GM19397 (cell line): Measurements from ENCODE around the gene FAM20A.
"Not testable (repeated sequence)": the region's sequence is repeated elsewhere in the genome, so short reads cannot be mapped to it uniquely, and the experiment has no call there.

Experiments
- ATAC-seq: cut with Tn5 transposase; IDR thresholded peaks from one replicate; pipeline ENCODE4 v1.9.1; 2021; ENCODE audit warnings: mild to moderate bottlenecking, moderate library complexity; ENCODE audit not compliant: unreplicated experiment

The FAM20A gene

DNA sequence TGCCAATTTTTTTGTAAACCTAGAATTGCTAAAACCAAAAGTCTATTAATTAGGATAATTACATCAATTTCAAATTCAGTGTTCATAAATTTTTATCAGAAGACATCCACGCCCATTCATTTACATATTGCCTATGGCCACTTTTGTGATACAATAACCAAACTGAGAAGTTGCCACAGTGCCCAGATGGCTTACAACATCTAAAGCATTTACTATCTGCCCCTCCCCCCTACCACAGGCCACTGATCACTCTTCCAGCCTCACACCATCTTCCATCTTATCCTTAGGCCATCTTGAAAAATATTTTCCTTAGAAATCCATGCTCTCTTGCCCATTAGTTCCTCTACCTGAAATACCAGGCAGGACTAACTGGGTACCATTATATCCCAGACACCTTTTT is 95.2 kb downstream of the FAM20A start:
- no peak for ATAC-seq

DNA sequence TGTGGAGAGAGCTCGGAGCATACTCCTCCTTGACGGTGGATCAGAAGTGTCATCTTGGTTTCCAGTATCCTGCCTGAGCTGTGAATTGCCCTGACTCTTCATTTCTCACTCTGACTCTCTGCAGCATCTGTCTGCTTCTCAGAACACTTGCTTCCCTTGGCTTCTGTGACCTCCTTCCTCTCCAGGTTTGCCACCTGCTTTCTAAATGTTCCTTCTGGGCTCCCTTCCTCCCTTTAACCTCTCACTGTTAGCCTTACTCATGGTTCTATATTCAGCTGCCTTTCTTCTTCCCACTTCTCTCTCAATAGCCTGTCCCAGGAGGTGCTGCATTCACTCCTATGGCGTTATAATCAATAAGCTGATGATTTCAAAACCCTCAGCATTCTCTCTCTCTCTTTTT is 100.1 kb downstream of the FAM20A start:
- ATAC-seq, result no peak

DNA sequence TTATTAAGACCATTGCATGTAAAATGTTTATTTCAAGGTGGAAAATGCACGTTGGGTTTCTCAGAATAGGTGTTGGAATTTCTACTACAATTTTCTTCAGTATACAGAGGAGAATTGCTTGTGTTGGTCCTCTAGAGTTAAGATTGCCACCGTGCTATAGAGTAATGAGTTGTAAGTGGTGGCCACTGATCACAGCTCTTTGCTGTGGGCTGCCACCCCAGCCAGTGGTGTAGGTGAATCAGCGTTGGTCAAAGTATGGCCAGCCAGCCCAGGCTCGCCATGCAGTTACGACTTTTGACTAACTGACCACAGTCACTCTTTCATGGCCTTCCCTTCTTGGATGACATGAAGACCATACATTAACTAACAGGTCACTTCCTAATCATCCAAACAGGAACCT is 101.6 kb downstream of the FAM20A start:
- no peak for ATAC-seq

DNA sequence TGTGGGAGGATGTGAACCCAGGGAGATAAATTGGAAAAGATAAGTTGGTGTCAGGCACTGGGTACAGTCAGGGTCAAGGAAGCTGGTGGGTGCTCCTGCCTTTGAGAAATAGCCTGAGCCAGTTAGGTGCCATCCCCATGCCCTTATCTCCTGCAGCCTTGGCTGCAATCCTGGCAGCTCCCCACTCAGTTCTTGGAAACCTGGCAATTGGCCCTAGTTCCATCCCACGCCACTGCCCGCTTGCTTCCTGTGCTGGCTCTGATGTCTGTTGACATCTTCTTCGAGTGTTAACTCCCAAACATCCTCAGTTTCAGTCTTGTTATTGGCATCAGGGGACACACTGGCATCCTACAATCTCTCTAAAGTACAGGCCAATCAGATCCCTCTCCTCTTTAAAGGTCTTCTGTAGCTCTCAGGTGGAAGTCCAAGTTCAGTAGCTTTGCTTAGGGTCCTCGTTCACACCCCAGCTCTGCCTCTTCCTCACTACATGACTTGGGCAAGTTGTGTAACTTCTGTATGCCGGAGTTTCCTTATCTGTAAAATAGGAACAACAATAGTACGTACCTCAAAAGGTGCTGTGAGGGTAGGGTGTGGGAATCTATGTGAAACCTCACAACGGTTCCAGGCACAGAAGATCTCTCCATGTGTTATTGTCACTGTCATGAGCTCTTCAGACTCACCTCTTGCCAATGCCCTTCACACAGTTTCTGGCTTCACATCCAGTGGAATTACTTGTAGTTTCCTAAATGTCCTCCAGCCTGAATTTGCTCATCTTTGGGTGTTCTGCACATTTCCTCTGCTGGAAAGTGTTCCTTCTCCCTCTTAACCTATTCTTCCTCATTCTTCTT is 102.5 kb downstream of the FAM20A start:
- peak; percentile 29 for ATAC-seq

DNA sequence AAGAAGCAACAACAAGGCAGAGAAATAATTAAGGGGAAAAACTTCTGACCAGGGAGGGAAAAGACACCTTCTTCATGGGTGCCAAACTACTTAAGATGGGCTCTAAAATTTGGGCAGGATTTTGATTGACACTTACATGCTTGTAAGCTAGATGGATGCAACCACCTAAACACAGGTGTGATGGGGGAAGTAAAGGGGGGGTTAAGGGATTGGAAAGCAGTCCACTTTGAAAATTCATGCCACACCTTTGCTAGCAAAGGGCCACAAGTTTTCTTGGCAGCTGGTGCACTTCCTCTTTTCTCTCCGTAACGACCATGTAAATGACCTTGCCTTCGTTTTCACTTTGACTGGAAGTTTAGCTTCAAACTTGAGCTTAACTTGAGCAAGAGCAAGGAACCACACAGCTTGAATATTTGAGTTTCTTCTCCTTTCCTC is 103.3 kb downstream of the FAM20A start:
- peak; percentile 95 for ATAC-seq

DNA sequence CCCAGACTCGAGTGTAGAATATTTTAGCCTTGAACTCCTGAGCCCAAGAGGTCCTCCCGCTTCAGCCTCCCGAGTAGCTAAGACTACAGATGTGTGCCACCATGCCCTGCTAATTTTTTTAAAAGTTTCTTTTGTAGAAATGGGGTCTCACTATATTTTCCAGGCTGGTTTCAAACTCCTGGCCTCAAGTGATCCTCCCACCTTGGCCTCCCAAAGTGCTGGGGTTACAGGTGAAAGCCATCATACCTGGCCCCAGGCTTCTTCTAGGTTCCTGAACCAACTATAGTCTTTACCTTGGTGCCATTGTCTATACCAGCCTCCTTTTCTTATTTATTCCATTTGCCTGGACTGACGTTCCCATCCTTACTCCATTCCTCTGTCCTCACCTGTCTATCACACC is 106.1 kb downstream of the FAM20A start:
- no peak for ATAC-seq

DNA sequence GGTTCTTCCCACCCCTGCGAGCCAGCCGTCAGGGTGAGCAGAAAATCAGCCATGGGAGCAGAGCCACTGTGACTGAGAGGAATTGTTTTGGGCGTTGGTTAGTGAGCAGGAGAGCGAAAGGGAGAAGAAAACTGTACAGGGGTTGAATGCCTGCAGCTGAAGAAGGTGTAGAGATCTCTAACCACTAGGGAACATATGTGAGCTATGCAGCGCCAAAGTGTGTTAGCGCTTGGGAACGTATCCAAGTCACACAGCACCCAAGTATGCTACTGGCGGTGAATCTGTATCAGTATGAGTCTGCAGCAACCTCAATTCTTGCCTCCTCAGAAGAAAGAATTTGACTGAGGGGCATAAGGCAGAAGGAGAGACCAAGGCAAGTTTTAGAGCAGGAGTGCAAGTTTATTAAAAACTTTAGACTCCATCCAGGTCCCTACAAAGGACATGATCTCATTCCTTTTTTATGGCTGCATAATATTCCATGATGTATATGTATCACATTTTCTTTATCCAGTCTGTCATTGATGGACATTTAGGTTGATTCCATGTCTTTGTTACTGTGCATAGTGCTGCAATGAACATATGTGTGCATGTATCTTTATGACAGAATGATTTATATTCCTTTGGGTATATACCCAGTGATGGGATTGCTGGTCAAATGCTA is 108.6 kb downstream of the FAM20A start:
- ATAC-seq, result not testable (repeated sequence)

DNA sequence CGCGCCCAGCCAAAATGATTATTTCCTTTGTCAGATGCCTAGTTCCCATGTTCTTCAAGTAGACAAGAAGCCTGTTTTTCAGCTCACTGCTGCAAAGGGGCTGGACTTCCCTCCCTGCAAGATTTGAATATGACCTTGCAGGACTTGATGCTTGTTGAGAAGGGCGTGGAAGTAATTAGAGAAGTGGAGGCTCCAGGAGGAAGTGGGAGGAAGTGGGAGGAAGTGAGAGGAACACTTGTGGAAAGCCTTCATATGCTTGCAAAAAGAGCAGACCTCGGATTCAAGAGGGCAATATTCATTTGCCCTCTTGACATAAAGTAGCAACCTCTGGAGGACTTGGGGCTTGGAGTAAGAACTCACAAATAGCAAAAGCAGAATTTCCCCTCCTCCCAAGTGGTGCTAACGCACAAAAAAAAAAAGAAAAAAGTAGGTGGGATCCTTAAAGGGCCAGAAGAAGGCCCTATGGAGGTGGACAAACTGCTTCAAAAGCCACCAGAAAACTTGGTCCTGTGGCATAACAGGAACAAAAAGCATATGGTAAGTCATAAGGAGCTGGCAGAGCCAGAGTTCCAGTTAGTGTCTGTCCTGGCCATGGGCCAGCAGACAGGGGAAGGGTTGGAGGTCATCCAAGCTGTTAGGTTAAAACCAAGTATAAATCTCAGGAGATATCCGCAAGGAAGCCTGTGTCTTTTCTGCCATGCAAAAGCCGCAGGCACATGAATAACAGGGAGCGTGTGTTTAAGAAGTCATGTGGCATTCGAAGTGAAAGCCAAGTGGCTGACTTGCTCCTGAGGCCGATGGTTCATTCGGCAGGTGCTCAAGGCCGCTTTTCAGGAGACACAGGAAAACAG is 109.6 kb downstream of the FAM20A start:
- no peak for ATAC-seq

DNA sequence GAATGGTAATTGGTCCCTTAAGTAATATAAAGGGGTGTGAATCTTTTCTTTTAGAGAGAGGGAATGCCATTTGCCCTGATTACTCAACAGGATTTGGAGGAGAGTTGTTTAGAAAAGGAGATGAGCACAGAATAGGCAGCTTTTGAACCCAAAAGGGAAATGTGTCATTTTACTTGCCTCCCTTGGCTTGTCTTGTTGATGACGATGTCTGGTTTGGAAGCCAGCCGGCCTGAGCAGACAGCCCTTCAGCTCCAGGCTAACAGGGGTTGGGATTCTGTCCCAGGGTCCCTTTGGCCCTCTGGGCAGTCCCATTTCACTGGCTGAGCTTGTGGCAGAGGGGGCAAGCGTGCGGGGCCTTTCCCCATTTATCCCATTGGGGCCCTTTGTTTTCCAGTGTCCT is 111.2 kb downstream of the FAM20A start:
- no peak for ATAC-seq
